K562 (cell line): ENCODE results near the gene MYL12A. TPM values are rescaled to one million over a fixed set of nuclear protein-coding genes. Genes with fewer than 3 reads are reported as not detected.

ENCODE experiments used
- BRCA1 ChIP-seq, 2 experiments: fragments of 450-650 bp in 1 of 2; sonication (generic) in 1 of 2; formaldehyde crosslinking in 1 of 2; IDR thresholded peaks; 2 replicates each; pipeline versions ENCODE4 v1.5.0 to v1.6.1; 2017 to 2020; ENCODE audit warnings: mild to moderate bottlenecking in 1 of 2, missing genetic modification reagents in 1 of 2
- CBX1 ChIP-seq: sonication (generic); IDR thresholded peaks from 2 replicates; pipeline ENCODE4 v1.6.1; 2016; ENCODE audit warnings: antibody characterized with exemption, low read depth, mild to moderate bottlenecking
- CREB1 ChIP-seq, 2 experiments: sonication (generic) in 1 of 2; formaldehyde crosslinking in 1 of 2; IDR thresholded peaks; 2 replicates each; pipeline versions ENCODE4 v1.6.1 to v1.8.0; 2012 to 2022; ENCODE audit warnings: inconsistent platforms in 1 of 2, mild to moderate bottlenecking in 1 of 2, missing genetic modification reagents in 1 of 2, moderate library complexity in 1 of 2
- EP400 ChIP-seq: fragments of 450-650 bp; IDR thresholded peaks from 2 replicates; pipeline ENCODE4 v1.6.1; 2017; ENCODE audit warnings: antibody characterized with exemption, mild to moderate bottlenecking, moderate library complexity
- JUND ChIP-seq, 2 experiments: IDR thresholded peaks; 2 replicates in 1 of 2; 3 replicates in 1 of 2; pipeline ENCODE4 v1.6.1; 2011; ENCODE audit warnings: borderline replicate concordance in 2 of 2, low read depth in 2 of 2, low read length in 2 of 2, improper control_type of control experiment in 1 of 2, missing biosample characterization in 1 of 2, missing genetic modification characterization in 1 of 2, missing genetic modification reagents in 1 of 2
- KAT2B ChIP-seq: IDR thresholded peaks from one replicate; pipeline ENCODE4 v1.6.1; 2012; ENCODE audit warnings: low read depth, mild to moderate bottlenecking, control low read depth, inconsistent platforms, low read length, moderate library complexity
- MAZ ChIP-seq, 2 experiments: fragments of 450-650 bp in 1 of 2; sonication (generic) in 1 of 2; formaldehyde crosslinking; IDR thresholded peaks in 1 of 2; conservative IDR thresholded peaks in 1 of 2; 2 replicates each; pipeline versions ENCODE4 v1.4.0 to v1.5.0; 2020; ENCODE audit warnings: mild to moderate bottlenecking in 1 of 2, missing genetic modification reagents in 1 of 2
- MCM5 ChIP-seq: fragments of 450-650 bp; IDR thresholded peaks from 2 replicates; pipeline ENCODE4 v1.6.1; 2016; ENCODE audit warnings: low read depth
- MEF2D ChIP-seq: conservative IDR thresholded peaks from 2 replicates; pipeline ENCODE4 v1.6.1; 2016; ENCODE audit warnings: low read depth, missing genetic modification characterization, missing compliant biosample characterization
- NRF1 ChIP-seq, 2 experiments: fragments of 450-650 bp; IDR thresholded peaks in 1 of 2; conservative IDR thresholded peaks in 1 of 2; 2 replicates each; pipeline ENCODE4 v1.6.1; 2014; ENCODE audit warnings: mild to moderate bottlenecking in 2 of 2
- SMARCA5 ChIP-seq: fragments of 450-650 bp; IDR thresholded peaks from 2 replicates; pipeline ENCODE4 v1.6.1; 2016
- SRSF9 ChIP-seq: fragments of 200-400 bp; formaldehyde crosslinking; IDR thresholded peaks from 2 replicates; pipeline ENCODE4 v1.6.1; 2017; ENCODE audit warnings: low read depth, low read length, borderline replicate concordance
- ZFX ChIP-seq: sonication (generic); formaldehyde crosslinking; IDR thresholded peaks from 2 replicates; pipeline ENCODE4 v1.8.0; 2022; ENCODE audit warnings: mild to moderate bottlenecking, missing genetic modification reagents, moderate library complexity
- ZNF347 ChIP-seq: fragments of 450-650 bp; formaldehyde crosslinking; IDR thresholded peaks from 2 replicates; pipeline ENCODE4 v1.4.0; 2020; ENCODE audit warnings: low read depth, mild to moderate bottlenecking, moderate library complexity
- ZNF589 ChIP-seq: fragments of 200-800 bp; sonication (Bioruptor generic); IDR thresholded peaks from 2 replicates; pipeline ENCODE4 v1.6.1; 2016; ENCODE audit warnings: low read depth, missing genetic modification characterization, missing compliant biosample characterization
- polyA plus RNA-seq, 8 experiments: library from polyadenylated mRNA; depleted of rRNA in 4 of 8; stranded (reverse) in 5 of 8; unstranded in 3 of 8; fragments of >200 nt; fragmentation: Nextera tagmentation in 2 of 8; fragmentation: Illumina TruSeq in 1 of 8; extraction: Ambion mirVana in 2 of 8; extraction: Trizol in 1 of 8; gene quantifications; 2 replicates each; pipeline versions ENCODE4 v1.2.1 to v1.2.3, GENCODE V29; 2011 to 2014; ENCODE audit warnings: inconsistent platforms in 1 of 8, missing spikeins in 1 of 8
- total RNA-seq, 7 experiments: library from RNA; depleted of rRNA in 6 of 7; stranded (reverse); fragments of >200 nt in 6 of 7; fragmentation: Illumina TruSeq in 2 of 7; extraction: Trizol in 2 of 7; gene quantifications; 2 replicates each; pipeline versions ENCODE4 v1.2.1 to v1.2.3, GENCODE V29; 2011 to 2021; ENCODE audit warnings: low replicate concordance in 1 of 7
- TF ChIP-seq, protein P1 (sequence below): IDR thresholded peaks from 3 replicates; pipeline ENCODE4 v1.6.1; 2011; ENCODE audit warnings: borderline replicate concordance, mild to moderate bottlenecking; ENCODE audit not compliant: insufficient read length, insufficient read depth
- TF ChIP-seq, protein P2 (sequence below): sonication (generic); formaldehyde crosslinking; IDR thresholded peaks from 2 replicates; pipeline ENCODE4 v1.8.0; 2023; ENCODE audit warnings: mild to moderate bottlenecking, missing genetic modification reagents
- TF ChIP-seq, protein P3 (sequence below): fragments of 250-450 bp; sonication (Bioruptor Pico); IDR thresholded peaks from 2 replicates; pipeline ENCODE4 v1.5.0; 2020; ENCODE audit warnings: mild to moderate bottlenecking
- TF ChIP-seq, protein P4 (sequence below), 2 experiments: fragments of 450-650 bp; IDR thresholded peaks; 2 replicates each; pipeline ENCODE4 v1.6.1; 2018; ENCODE audit warnings: mild to moderate bottlenecking in 2 of 2, low read depth in 1 of 2; ENCODE audit not compliant: partially characterized antibody in 2 of 2

MYL12A gene
- total and polyA plus RNA-seq, 9 of the 15 experiments (the other 6 are each of a cell fraction or from before 2014, with no cell fraction given), result 308 to 1,031 (median 559) TPM

DNA sequence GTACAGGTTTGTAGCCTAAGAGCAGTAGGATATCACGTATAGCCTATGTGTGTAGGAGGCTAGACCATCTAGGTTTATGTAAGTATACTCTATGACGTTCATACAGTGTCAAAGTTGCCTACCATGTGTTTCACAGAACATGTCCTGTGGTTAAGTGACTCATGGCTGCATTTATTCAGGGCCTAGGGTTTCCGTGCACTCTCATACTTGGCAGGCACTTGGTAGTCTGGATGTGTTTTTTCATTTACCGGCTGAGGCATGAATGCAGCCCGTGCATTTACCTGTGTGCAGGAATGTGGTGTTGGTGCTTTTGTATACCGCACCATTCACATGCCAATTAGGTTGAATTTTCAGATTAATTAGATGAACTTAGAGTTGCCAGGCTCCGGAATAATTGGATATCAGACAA is 57.8 kb downstream of the MYL12A start (continued):
- TF ChIP-seq MAZ (CRISPR knock-in tag; conservative IDR thresholded peaks at IDR 0.05 in 1 of 2, IDR thresholded peaks at IDR 0.05 in 1 of 2), result no peak
- TF ChIP-seq ZNF347 (CRISPR knock-in tag), result no peak
- TF ChIP-seq, protein P1, sequence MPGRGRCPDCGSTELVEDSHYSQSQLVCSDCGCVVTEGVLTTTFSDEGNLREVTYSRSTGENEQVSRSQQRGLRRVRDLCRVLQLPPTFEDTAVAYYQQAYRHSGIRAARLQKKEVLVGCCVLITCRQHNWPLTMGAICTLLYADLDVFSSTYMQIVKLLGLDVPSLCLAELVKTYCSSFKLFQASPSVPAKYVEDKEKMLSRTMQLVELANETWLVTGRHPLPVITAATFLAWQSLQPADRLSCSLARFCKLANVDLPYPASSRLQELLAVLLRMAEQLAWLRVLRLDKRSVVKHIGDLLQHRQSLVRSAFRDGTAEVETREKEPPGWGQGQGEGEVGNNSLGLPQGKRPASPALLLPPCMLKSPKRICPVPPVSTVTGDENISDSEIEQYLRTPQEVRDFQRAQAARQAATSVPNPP, result no peak
- TF ChIP-seq ZNF589, result peak; percentile 59; the same call in 1 of the 2 replicates
- TF ChIP-seq, protein P2, sequence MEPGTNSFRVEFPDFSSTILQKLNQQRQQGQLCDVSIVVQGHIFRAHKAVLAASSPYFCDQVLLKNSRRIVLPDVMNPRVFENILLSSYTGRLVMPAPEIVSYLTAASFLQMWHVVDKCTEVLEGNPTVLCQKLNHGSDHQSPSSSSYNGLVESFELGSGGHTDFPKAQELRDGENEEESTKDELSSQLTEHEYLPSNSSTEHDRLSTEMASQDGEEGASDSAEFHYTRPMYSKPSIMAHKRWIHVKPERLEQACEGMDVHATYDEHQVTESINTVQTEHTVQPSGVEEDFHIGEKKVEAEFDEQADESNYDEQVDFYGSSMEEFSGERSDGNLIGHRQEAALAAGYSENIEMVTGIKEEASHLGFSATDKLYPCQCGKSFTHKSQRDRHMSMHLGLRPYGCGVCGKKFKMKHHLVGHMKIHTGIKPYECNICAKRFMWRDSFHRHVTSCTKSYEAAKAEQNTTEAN, result no peak
- TF ChIP-seq KAT2B, result no peak
- peak; percentile 76 for TF ChIP-seq JUND (IDR thresholded peaks at IDR 0.05; ENCODE audit: borderline replicate concordance, low read depth, low read length)
- peak; percentile 73 for TF ChIP-seq JUND (tag; IDR thresholded peaks at IDR 0.05; ENCODE audit: borderline replicate concordance, low read depth, low read length)
- no peak for TF ChIP-seq SMARCA5
- TF ChIP-seq NRF1 (conservative IDR thresholded peaks at IDR 0.05 in 1 of 2, IDR thresholded peaks at IDR 0.05 in 1 of 2), result no peak
- TF ChIP-seq, protein P3, sequence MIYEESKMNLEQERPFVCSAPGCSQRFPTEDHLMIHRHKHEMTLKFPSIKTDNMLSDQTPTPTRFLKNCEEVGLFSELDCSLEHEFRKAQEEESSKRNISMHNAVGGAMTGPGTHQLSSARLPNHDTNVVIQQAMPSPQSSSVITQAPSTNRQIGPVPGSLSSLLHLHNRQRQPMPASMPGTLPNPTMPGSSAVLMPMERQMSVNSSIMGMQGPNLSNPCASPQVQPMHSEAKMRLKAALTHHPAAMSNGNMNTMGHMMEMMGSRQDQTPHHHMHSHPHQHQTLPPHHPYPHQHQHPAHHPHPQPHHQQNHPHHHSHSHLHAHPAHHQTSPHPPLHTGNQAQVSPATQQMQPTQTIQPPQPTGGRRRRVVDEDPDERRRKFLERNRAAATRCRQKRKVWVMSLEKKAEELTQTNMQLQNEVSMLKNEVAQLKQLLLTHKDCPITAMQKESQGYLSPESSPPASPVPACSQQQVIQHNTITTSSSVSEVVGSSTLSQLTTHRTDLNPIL, result no peak
- TF ChIP-seq EP400, result no peak
- TF ChIP-seq SRSF9, result no peak
- TF ChIP-seq CREB1 (IDR thresholded peaks at IDR 0.05), result peak; percentile 34; the same call in 1 of the 2 replicates
- peak; percentile 66 for TF ChIP-seq CREB1 (CRISPR knock-in tag; IDR thresholded peaks at IDR 0.05)
- TF ChIP-seq, protein P4, sequence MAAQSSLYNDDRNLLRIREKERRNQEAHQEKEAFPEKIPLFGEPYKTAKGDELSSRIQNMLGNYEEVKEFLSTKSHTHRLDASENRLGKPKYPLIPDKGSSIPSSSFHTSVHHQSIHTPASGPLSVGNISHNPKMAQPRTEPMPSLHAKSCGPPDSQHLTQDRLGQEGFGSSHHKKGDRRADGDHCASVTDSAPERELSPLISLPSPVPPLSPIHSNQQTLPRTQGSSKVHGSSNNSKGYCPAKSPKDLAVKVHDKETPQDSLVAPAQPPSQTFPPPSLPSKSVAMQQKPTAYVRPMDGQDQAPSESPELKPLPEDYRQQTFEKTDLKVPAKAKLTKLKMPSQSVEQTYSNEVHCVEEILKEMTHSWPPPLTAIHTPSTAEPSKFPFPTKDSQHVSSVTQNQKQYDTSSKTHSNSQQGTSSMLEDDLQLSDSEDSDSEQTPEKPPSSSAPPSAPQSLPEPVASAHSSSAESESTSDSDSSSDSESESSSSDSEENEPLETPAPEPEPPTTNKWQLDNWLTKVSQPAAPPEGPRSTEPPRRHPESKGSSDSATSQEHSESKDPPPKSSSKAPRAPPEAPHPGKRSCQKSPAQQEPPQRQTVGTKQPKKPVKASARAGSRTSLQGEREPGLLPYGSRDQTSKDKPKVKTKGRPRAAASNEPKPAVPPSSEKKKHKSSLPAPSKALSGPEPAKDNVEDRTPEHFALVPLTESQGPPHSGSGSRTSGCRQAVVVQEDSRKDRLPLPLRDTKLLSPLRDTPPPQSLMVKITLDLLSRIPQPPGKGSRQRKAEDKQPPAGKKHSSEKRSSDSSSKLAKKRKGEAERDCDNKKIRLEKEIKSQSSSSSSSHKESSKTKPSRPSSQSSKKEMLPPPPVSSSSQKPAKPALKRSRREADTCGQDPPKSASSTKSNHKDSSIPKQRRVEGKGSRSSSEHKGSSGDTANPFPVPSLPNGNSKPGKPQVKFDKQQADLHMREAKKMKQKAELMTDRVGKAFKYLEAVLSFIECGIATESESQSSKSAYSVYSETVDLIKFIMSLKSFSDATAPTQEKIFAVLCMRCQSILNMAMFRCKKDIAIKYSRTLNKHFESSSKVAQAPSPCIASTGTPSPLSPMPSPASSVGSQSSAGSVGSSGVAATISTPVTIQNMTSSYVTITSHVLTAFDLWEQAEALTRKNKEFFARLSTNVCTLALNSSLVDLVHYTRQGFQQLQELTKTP (IDR thresholded peaks at IDR 0.05; ENCODE audit: low read depth in 1 of 2, partially characterized antibody in 2 of 2), result no peak
- TF ChIP-seq CBX1, result no peak
- no peak for TF ChIP-seq BRCA1 (IDR thresholded peaks at IDR 0.05)
- no peak for TF ChIP-seq BRCA1 (CRISPR knock-in tag; IDR thresholded peaks at IDR 0.05)
- TF ChIP-seq MCM5, result no peak
- peak; percentile 55 for TF ChIP-seq ZFX
- TF ChIP-seq MEF2D, result no peak
